MG63 (cell line): ENCODE data around the gene CX3CL1. TPM values are rescaled to one million over a fixed set of nuclear protein-coding genes. Genes with fewer than 3 reads are reported as not detected.
A peak's percentile ranks its signal among the peaks of the same experiment; 100 is the strongest.
"Not testable (repeated sequence)": the region's sequence is repeated elsewhere in the genome, so short reads cannot be mapped to it uniquely, and the experiment has no call there.

Source experiments
- DNase-seq: peaks from one replicate; pipeline ENCODE4 v3.0.0-alpha.2; 2020
- H3K27me3 ChIP-seq: fragments of 250-450 bp; sonication (Bioruptor Pico); 2 replicates; pipeline ENCODE4 v1.5.1; 2020; ENCODE audit warnings: mild to moderate bottlenecking, moderate library complexity
- H3K36me3 ChIP-seq: fragments of 250-450 bp; sonication (Bioruptor Pico); 2 replicates; pipeline ENCODE4 v1.5.1; 2020; ENCODE audit warnings: mild to moderate bottlenecking, moderate library complexity
- H3K4me3 ChIP-seq: fragments of 250-450 bp; sonication (Bioruptor Pico); 2 replicates; pipeline ENCODE4 v1.5.1; 2020; ENCODE audit warnings: mild to moderate bottlenecking, moderate library complexity
- H3K9me3 ChIP-seq: fragments of 250-450 bp; sonication (Bioruptor Pico); 2 replicates; pipeline ENCODE4 v1.5.1; 2020; ENCODE audit warnings: mild to moderate bottlenecking, moderate library complexity
- total RNA-seq: library from RNA; depleted of rRNA; stranded (reverse); fragments of >200 nt; shearing (Covaris generic); gene quantifications from 2 replicates; pipeline ENCODE4 v1.2.3, GENCODE V29; 2014; ENCODE audit warnings: low replicate concordance

Gene CX3CL1
- total RNA-seq, 1 experiment from 2014 or later: not detected

DNA sequence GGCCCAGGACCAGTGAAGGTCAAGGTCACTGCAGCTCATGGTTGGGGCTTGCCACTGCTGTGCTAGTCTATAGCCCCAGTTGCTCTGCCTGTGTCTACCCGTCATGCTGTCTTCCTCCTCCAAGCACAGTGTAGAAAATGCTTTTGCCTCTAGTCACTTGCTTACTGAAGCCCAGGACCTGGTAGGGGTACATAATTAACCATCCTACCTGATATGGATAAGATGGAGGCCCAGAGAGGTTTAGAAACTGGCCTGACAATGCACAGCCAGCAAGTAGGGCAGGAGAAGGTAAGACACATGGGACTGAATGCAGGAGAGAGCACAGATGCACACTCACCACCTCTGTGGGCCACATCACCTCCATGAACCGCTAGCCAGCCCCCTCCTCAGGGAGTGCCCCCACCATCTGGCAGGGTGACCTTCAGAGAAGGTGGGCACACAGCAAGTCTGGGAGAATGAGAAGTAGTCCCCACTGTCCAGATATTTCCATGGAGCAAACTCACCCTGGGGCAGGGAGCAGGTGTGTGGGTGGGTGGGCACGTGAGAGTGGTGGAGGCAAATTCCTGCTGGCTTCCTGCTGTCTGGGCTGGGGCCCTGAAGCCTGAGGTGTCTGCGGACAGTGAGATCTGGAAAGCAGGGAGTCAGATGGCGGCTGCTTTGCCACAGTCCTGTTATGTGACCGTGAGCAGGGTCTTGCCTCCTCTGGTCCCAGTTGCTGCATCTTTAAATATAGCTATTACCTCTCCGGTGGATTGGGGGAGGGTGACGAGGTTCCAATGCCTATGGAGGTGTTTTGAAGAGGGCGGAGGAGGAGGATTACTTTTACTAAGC, 1.0 kb downstream of the CX3CL1 start:
- H3K9me3 ChIP-seq: no peaks in the 10 kb centered on the region; the same call in 1 of the 2 replicates

GRCh38 chr16:57374067-57374534, 1.8 kb downstream of the CX3CL1 start:
- H3K36me3 ChIP-seq: no peaks in the 10 kb centered on the region
- no peak overlapping the region for H3K4me3 ChIP-seq
- no peaks in the 10 kb centered on the region; the same call in 1 of the 2 replicates for H3K9me3 ChIP-seq
- peaks cover 11% of the 10 kb centered on the region; the same call in 1 of the 2 replicates for H3K27me3 ChIP-seq
- no peak for DNase-seq

More for the DNA sequence above, 1.0 kb downstream of the CX3CL1 start:
- H3K27me3 ChIP-seq: peaks cover 13% of the 10 kb centered on the region; the same call in 1 of the 2 replicates
- H3K4me3 ChIP-seq: no peak overlapping the region
- H3K36me3 ChIP-seq: no peaks in the 10 kb centered on the region
- no peak for DNase-seq

- not testable (repeated sequence) for DNase-seq, H3K4me3 ChIP-seq, H3K27me3 ChIP-seq, H3K9me3 ChIP-seq, H3K36me3 ChIP-seq
Measured at GRCh38 chr16:57374925-57375465, 2.7 kb downstream of the CX3CL1 start.

DNA sequence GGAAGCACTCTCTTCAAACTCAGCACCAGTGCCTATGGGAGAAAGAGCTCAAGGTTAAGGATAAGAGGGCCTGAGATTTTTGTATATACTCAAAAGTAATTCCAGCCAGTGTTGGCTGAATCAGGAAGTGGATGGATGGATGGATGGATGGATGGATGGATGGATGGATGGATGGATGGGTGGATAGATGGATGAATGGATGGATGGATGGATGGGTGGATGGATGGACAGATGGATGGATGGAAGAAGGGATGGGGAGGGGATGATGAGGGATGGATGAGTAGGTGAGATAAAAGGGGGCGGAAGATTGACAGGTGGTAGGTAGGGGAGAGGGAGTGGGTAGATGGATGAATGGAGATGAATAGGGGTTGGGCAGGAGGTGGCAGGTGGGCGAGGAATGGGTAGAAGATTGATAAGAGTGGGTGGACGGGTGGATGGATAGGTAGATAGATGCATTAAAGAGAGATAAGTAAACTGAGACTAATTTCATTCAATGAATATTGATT, 4.1 kb downstream of the CX3CL1 start:
- Histone ChIP-seq H3K27me3 (peaks cover 10% of the 10 kb centered on the region; the same call in 1 of the 2 replicates), H3K36me3 (no peaks in the 10 kb centered on the region), H3K9me3 (no peaks in the 10 kb centered on the region), H3K4me3 (no peak overlapping the region)
- no peak for DNase-seq

DNA sequence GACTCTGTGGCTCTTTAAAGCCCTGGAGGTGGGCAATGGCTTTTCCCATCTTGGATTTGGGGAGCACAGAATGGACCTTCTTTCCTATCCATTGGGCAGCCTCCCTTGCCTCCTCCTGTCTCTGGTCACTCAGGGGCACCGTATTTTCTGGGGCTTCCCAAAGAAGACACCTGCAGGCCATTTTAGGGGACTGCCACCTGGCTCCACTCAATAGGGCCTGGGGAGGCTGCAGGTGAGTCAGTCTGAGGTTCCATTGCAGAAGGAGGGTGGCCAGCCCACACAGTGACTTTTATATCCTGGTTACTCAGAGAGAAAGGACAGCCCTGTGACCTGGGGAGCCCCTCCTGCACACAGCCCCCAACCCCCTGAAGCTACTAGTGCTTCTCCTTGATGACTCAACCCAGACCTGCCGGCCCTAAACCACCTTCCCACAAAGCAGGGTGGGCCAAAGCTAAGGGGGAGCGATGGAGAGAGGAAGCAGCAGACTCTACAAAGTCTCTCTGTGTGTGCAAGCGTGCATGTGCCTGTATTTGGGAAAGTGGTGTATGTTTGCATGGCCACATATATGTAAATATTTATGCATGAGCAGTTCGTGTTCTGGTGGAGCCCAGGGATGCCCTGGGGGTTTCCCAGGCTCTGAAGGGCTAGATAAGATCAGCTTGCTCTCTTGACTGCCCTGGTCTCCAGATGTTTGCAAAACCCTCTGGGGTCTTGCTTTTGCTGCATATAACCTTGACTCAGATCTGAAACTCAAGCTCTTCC, 5.0 kb downstream of the CX3CL1 start:
- Histone ChIP-seq H3K4me3 (no peak overlapping the region), H3K27me3 (peaks cover 10% of the 10 kb centered on the region; the same call in 1 of the 2 replicates), H3K9me3 (no peaks in the 10 kb centered on the region), H3K36me3 (no peaks in the 10 kb centered on the region)
- DNase-seq: no peak

GRCh38 chr16:57379579-57379978, 7.3 kb downstream of the CX3CL1 start:
- Histone ChIP-seq H3K9me3 (no peaks in the 10 kb centered on the region), H3K27me3 (peaks cover 10% of the 10 kb centered on the region; the same call in 1 of the 2 replicates), H3K4me3 (no peak overlapping the region), H3K36me3 (no peaks in the 10 kb centered on the region)
- no peak for DNase-seq

GRCh38 chr16:57380671-57381462, 8.6 kb downstream of the CX3CL1 start:
- Histone ChIP-seq H3K4me3 (no peak overlapping the region), H3K27me3 (peaks cover 7% of the 10 kb centered on the region; the same call in 1 of the 2 replicates), H3K9me3 (no peaks in the 10 kb centered on the region), H3K36me3 (no peaks in the 10 kb centered on the region)
- peak; percentile 41 for DNase-seq

- no peak overlapping the region for H3K4me3 ChIP-seq
- DNase-seq: no peak
- H3K36me3 ChIP-seq: no peaks in the 10 kb centered on the region
- H3K27me3 ChIP-seq: peaks cover 2% of the 10 kb centered on the region; the same call in 1 of the 2 replicates
- no peaks in the 10 kb centered on the region for H3K9me3 ChIP-seq
Measured at GRCh38 chr16:57381791-57382534, 9.7 kb downstream of the CX3CL1 start.

GRCh38 chr16:57382535-57383275, 10.4 kb downstream of the CX3CL1 start:
- no peaks in the 10 kb centered on the region for H3K36me3 ChIP-seq
- no peak for DNase-seq
- peaks cover 3% of the 10 kb centered on the region; the same call in 1 of the 2 replicates for H3K27me3 ChIP-seq
- H3K9me3 ChIP-seq: no peaks in the 10 kb centered on the region
- H3K4me3 ChIP-seq: no peak overlapping the region

DNA sequence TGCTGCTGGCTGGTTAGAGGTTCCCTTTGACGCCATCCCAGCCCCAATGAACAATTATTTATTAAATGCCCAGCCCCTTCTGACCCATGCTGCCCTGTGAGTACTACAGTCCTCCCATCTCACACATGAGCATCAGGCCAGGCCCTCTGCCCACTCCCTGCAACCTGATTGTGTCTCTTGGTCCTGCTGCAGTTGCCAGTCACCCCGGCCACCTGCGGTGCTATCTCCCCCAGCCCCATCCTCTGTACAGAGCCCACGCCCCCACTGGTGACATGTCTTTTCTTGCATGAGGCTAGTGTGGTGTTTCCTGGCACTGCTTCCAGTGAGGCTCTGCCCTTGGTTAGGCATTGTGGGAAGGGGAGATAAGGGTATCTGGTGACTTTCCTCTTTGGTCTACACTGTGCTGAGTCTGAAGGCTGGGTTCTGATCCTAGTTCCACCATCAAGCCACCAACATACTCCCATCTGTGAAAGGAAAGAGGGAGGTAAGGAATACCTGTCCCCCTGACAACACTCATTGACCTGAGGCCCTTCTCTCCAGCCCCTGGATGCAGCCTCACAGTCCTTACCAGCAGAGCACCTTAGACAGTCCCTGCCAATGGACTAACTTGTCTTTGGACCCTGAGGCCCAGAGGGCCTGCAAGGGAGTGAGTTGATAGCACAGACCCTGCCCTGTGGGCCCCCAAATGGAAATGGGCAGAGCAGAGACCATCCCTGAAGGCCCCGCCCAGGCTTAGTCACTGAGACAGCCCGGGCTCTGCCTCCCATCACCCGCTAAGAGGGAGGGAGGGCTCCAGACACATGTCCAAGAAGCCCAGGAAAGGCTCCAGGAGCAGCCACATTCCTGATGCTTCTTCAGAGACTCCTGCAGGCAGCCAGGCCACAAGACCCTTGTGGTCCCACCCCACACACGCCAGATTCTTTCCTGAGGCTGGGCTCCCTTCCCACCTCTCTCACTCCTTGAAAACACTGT, 11.3 kb downstream of the CX3CL1 start:
- Histone ChIP-seq H3K36me3 (no peaks in the 10 kb centered on the region), H3K9me3 (no peaks in the 10 kb centered on the region), H3K4me3 (no peak overlapping the region), H3K27me3 (peaks cover 3% of the 10 kb centered on the region; the same call in 1 of the 2 replicates)
- peak; percentile 72 for DNase-seq

DNA sequence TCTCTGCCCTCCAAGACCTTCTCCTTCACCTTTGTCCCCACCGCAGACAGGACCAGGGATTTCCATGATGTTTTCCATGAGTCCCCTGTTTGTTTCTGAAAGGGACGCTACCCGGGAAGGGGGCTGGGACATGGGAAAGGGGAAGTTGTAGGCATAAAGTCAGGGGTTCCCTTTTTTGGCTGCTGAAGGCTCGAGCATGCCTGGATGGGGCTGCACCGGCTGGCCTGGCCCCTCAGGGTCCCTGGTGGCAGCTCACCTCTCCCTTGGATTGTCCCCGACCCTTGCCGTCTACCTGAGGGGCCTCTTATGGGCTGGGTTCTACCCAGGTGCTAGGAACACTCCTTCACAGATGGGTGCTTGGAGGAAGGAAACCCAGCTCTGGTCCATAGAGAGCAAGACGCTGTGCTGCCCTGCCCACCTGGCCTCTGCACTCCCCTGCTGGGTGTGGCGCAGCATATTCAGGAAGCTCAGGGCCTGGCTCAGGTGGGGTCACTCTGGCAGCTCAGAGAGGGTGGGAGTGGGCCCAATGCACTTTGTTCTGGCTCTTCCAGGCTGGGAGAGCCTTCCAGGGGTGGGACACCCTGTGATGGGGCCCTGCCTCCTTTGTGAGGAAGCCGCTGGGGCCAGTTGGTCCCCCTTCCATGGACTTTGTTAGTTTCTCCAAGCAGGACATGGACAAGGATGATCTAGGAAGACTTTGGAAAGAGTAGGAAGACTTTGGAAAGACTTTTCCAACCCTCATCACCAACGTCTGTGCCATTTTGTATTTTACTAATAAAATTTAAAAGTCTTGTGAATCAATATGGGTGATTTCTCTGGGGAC, 12.2 kb downstream of the CX3CL1 start:
- H3K9me3 ChIP-seq: no peaks in the 10 kb centered on the region
- H3K4me3 ChIP-seq: no peak overlapping the region
- no peaks in the 10 kb centered on the region for H3K36me3 ChIP-seq
- H3K27me3 ChIP-seq: peaks cover 10% of the 10 kb centered on the region
- no peak for DNase-seq

- DNase-seq: no peak
- H3K9me3 ChIP-seq: no peaks in the 10 kb centered on the region
- no peak overlapping the region for H3K4me3 ChIP-seq
- no peaks in the 10 kb centered on the region for H3K36me3 ChIP-seq
- H3K27me3 ChIP-seq: peaks cover 16% of the 10 kb centered on the region
Measured at GRCh38 chr16:57385083-57385482, 12.8 kb downstream of the CX3CL1 start.

DNA sequence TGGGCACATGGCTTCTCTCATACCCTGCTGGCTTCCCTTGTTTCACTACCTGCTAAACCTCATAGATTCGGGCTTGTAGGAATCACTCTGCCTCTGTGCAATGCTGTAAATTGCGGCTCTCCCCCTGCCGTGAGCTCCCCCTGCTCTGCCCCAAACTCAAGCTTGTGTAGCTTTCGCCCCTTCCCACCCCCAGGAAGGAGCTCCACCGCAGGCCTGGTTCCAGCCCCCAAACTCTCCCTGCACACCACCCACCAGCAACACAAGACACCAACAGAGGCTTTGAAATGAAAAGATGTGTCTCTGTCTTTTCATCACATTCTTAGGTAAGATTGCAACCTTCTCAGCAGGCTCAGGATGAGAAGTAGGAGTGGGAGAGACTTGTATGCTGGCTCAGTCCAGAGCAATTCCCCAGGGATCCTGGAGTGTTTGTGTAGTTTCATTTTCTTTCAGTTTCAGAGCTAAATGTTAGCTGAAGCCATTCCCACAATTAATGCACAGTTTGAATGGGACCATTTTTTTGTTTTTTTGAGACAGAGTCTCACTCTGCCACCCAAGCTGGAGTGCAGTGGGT, 14.2 kb downstream of the CX3CL1 start:
- Histone ChIP-seq H3K9me3 (peaks cover 5% of the 10 kb centered on the region), H3K4me3 (no peak overlapping the region), H3K27me3 (peaks cover 27% of the 10 kb centered on the region), H3K36me3 (no peaks in the 10 kb centered on the region)
- DNase-seq: peak; percentile 46
